ENCODE data around the gene DYNLRB1.

- no peak for TF ChIP-seq EZH2 (IDR thresholded peaks at IDR 0.05; ENCODE audit: borderline replicate concordance, low read depth, low read length, poor library complexity, severe bottlenecking)
- no peak for TF ChIP-seq CTCF (conservative IDR thresholded peaks at IDR 0.05; ENCODE audit: low read depth, low read length)
Observed at GRCh38 chr20:34525709-34526416, 9.6 kb downstream of the DYNLRB1 start.

Measured in A673 (cell line).